ENCODE data around the gene CYLC2.

Gene CYLC2

GRCh38 chr9:102985162-102985895, 9.8 kb upstream of the CYLC2 start:
- no peak for TF ChIP-seq CTCF (IDR thresholded peaks at IDR 0.05; ENCODE audit: insufficient read depth, low read depth, low read length, missing control alignments)
- DNase-seq (ENCODE audit: low read depth) = no peak
- no peak overlapping the region for H3K4me3 ChIP-seq (ENCODE audit: low read length)

- H3K4me3 ChIP-seq (ENCODE audit: low read length) = no peak overlapping the region
- DNase-seq (ENCODE audit: low read depth) = no peak
- no peak for TF ChIP-seq CTCF (IDR thresholded peaks at IDR 0.05; ENCODE audit: insufficient read depth, low read depth, low read length, missing control alignments)
Observed at GRCh38 chr9:102986425-102986824, 8.7 kb upstream of the CYLC2 start.

- DNase-seq (ENCODE audit: low read depth) = no peak
- H3K4me3 ChIP-seq (ENCODE audit: low read length) = no peak overlapping the region
- no peak for TF ChIP-seq CTCF (IDR thresholded peaks at IDR 0.05; ENCODE audit: insufficient read depth, low read depth, low read length, missing control alignments)
Observed at GRCh38 chr9:103003689-103004088, 8.6 kb downstream of the CYLC2 start.

GRCh38 chr9:103014242-103014641, 19.1 kb downstream of the CYLC2 start:
- no peak overlapping the region for H3K4me3 ChIP-seq (ENCODE audit: low read length)
- no peak for TF ChIP-seq CTCF (IDR thresholded peaks at IDR 0.05; ENCODE audit: insufficient read depth, low read depth, low read length, missing control alignments)
- no peak for DNase-seq (ENCODE audit: low read depth)

- H3K4me3 ChIP-seq (ENCODE audit: low read length) = no peak overlapping the region
- DNase-seq (ENCODE audit: low read depth) = no peak
- TF ChIP-seq CTCF (IDR thresholded peaks at IDR 0.05; ENCODE audit: insufficient read depth, low read depth, low read length, missing control alignments) = no peak
Observed at GRCh38 chr9:103025796-103026195, 30.7 kb downstream of the CYLC2 start.

GRCh38 chr9:103037508-103038477, 42.7 kb downstream of the CYLC2 start:
- TF ChIP-seq CTCF (IDR thresholded peaks at IDR 0.05; ENCODE audit: insufficient read depth, low read depth, low read length, missing control alignments) = no peak

More at GRCh38 chr9:103037508-103038477, 42.7 kb downstream of the CYLC2 start:
- no peak overlapping the region for H3K4me3 ChIP-seq (ENCODE audit: low read length)
- DNase-seq (ENCODE audit: low read depth) = no peak

Measured in epithelial cell of esophagus (primary cell).